Effector CD4-positive, alpha-beta T cell (primary cell): ENCODE data around the gene CRADD.
"Not testable (repeated sequence)": the region's sequence is repeated elsewhere in the genome, so short reads cannot be mapped to it uniquely, and the experiment has no call there.

Experiments
- DNase-seq: peaks from one replicate; pipeline ENCODE4 v3.0.0-alpha.2; 2020

CRADD gene

GRCh38 chr12:93882763-93883162 is 205.6 kb downstream of the CRADD start:
- DNase-seq = no peak

- no peak for DNase-seq
Observed at GRCh38 chr12:93883436-93884154, 206.4 kb downstream of the CRADD start.

DNA sequence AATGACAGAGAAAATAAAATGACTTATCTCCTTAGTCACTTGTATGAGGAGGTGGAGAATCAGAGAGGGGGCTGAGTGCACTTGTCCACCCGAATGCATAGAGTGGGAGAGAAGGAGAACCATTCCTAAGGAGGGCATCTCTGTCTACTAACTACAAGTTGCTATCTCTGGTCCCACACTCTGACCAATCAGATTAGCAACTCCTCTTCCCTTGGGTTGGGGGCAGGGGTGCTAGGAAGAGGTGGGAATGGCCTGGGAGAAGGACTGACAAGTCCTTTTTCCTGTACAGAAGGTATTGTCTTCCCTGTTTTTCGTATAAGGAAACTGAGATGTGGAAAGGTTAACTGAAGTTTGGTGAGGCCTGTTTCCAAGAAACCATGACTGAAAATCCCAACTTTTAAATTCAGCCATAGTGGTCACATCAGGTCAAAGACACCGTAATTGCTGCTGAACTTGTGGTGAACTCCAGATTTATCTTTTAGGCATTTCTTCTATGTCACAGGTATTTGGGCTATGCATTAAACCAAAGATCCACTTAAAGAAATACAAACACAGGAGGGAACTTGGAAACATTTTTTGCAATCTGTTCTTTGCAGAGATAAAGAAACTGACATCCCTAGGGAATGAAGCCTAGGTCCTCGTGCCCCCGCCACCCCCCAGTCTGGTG is 207.8 kb downstream of the CRADD start:
- no peak for DNase-seq

DNA sequence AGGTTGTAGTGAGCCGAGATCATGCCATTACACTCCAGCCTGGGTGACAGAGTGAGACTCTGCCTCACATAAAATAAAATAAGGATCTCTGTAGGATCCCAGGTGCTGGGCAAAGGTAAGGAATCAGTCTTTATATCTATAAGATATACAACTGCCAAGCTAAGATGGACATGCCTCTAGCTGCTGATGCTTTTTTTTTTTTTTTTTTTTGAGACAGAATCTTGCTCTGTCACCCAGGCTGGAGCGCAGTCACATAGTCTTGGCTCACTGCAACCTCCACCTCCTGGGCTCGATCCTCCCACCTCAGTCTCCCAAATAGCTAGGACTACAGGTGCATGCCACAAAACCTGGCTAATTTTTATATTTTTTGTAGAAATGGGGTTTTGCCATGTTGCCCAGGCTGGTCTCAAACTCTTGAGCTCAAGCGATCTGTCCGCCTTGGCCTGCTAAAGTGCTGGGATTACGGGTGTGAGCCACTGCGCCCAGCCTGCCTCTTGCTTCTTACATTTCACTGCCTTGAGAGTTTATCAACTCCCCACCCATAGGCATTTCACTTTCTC is 208.9 kb downstream of the CRADD start:
- not testable (repeated sequence) for DNase-seq

- DNase-seq = no peak
Observed at GRCh38 chr12:93886533-93887511, 209.6 kb downstream of the CRADD start.

DNA sequence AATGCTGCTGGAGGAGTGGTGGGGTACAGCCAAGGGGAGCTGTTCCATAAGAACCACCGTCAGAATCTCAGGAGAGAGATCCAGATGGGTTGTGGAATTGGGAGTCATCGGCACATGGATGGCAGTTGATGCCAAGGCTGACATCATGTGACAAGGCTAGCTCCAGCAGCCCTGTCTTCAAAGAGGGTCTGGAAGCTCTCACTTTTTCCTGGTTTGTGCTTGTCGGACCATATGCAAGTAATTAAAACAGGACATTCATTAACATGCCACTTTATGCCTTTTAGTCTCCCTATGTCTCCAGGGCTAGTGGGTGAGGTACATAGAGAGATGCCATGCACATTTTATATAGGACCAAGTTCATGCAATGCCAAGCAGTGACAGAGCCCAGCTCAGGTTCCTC is 211.8 kb downstream of the CRADD start:
- DNase-seq = no peak

GRCh38 chr12:93889516-93890212 is 212.5 kb downstream of the CRADD start:
- no peak for DNase-seq

- DNase-seq = no peak
Observed at GRCh38 chr12:93892423-93893268, 215.5 kb downstream of the CRADD start.

DNA sequence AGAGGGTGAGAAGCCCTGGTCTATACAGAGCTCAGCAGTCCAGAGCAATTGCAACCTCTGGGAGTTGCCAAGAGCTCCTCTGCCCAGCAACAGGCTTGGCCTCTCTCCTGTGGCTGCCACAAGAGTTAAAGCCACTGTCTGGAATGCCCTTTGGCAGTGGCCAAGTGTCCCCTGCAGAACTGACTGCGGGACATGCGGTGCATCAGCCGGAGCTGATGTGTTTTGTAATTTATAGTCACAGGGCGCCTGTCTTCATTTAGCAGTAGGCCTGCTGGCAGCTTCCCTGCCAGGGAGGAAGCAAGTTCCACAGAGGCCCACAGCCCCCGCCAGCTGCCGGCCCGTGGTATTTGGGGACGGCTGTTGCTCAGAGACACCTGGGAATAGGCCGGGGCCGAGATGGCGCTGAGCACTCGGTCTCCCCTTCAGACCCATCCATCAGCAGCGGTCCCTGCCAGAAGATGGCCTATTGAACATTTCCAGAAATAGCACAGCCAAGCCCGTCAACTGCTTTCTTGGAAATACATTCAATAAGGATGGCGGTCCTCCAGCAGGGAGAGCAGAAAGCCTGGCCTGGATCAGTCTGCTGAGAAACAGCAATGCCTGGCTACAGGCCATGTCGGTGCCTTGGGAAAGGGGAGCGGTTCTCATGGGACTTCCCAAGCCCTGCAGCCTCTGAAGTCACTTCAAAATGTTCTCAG is 217.4 kb downstream of the CRADD start:
- DNase-seq = no peak

DNA sequence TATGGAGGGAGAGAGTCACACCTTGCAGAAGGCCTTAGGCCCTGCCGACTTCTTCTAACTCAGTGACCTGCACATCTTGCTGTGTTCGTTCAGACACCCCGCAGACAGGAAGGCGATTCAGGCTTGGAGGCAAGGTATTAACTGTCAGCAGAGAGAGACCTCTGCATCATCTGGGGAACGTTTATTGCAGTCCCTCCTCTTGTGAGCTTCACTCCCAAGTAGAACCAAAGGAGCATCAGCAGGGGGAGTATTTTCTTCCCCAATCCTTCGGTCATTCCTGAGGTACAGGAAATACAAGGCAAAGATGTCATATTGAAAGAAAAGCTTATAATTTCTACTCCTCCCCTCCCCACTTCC is 217.9 kb downstream of the CRADD start:
- no peak for DNase-seq

DNA sequence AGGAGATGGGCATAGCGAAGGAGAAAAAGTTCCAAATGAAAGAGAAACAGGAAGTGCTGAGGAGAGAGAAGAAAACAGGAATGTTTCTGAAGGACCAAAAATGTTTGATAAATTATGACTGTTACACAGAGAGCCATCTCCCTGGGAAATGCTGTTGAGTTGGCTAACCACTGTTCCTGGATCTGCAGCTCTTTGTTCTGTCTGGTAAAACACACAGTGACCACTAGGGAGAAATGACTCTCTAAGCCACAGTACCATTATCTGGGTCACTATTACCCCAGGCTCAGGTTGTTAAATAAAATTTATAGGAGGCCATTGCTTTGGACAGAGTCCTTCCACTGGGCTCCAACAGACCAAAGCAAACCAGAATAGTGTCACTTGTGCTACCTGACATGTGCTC is 219.3 kb downstream of the CRADD start:
- no peak for DNase-seq

GRCh38 chr12:93896952-93897351 is 219.8 kb downstream of the CRADD start:
- DNase-seq = no peak

- DNase-seq = no peak
Observed at GRCh38 chr12:93901739-93902138, 224.6 kb downstream of the CRADD start.

GRCh38 chr12:93902192-93902591 is 225.0 kb downstream of the CRADD start:
- no peak for DNase-seq

DNA sequence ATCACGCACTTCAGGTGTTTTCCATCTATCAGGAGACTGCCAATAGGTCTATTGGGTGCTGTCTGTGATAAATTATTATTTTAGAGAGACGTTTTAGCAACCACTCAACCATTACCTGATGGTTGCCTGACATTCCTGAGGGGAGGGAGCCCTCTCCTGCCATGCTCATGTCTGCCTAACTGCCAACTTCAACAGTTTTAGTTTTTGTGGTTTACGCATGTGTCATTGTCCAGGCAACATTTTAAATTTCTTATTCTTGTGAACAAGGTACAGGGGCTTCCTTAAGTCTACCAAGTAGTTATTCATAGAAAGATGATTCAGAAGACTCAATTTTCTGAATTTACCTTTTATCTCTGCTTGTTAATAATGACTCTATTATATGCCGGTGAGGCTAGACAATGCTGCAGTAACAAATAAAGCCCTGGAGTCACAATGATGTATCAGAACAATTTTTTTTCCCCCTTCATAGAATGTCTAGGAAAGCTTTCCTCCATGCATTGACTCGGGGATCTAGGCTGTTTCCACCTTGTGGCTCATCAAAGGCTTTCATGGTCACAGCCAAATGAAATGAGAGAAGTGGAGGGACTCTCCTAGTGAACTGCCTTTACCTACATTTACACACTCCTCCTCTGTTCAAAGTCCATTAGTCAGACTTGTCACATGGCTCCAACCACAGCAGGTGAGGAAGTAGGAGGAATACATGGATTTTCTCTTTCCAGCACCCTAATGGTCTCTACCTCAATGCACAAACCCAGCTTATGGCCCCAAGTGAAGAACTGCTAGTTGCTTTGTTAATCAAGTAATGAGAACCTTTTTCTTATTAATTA is 225.8 kb downstream of the CRADD start:
- DNase-seq = no peak

- no peak for DNase-seq
Observed at GRCh38 chr12:93904124-93904523, 226.9 kb downstream of the CRADD start.

- no peak for DNase-seq
Observed at GRCh38 chr12:93908264-93908663, 231.1 kb downstream of the CRADD start.

- DNase-seq = no peak
Observed at GRCh38 chr12:93908846-93909567, 231.8 kb downstream of the CRADD start.

DNA sequence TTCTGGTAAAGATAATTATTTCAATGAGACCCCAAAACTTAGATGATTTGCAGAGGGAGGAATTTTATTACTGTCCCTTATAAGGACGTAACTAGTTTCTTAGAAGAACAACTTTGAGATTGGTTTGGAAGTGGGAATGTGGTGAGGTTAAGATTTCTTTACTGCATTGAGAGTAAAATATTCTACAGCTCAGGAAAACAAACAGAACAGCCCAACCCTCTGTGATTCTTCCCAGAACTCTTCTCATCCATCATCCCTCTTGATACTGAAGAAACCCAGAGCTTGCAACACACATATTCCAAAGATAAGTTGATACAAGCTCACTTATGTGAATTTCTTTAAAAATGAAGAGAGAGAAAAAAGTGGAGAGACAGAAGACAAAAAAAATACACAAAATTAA is 234.2 kb downstream of the CRADD start:
- DNase-seq = no peak
